Cardiac fibroblast (primary cell): ENCODE measurements around the gene UNC50.

Source experiments
- DNase-seq, 2 donors: peaks; one replicate each; pipeline versions ENCODE4 v3.0.0 to v3.0.0-alpha.2; 2010; ENCODE audit warnings: low read depth in 2 of 2
- H3K4me3 ChIP-seq, 2 donors: replicated peaks in 1 of 2; 1 replicate in 1 of 2; 2 replicates in 1 of 2; pipeline ENCODE4 v1.5.1; 2011; ENCODE audit warnings: low read depth in 2 of 2, low read length in 2 of 2, mild to moderate bottlenecking in 2 of 2, moderate library complexity in 1 of 2
- CTCF ChIP-seq: IDR thresholded peaks from one replicate; pipeline ENCODE4 v1.5.1; 2011; ENCODE audit warnings: low read depth, mild to moderate bottlenecking, low read length, inconsistent platforms

Gene UNC50

DNA sequence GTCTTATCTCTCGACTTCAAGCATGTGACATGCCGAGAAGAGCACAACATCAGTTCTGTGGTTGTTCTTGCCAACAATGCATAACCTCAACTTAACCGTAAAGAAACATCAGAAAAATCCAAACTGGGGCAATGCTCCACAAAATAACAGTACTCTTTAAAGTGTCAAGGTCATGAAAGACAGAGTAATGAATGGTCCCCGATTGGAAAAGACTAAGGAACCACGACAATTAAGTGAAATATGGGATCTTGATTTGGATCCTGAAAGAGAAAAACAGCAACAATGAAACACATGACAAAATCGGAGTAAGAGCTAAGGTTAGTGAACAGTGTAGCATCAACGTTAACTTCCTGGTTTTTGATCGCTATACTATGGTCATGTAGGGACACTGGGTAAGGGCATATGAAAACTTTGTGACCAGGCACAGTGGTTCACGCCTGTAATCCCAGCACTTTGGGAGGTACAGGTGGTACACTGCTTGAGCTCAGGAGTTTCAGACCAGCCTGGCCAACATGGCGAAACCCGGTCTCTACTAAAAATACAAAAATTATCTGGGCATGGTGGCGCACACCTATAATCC is 55.2 kb downstream of the UNC50 start:
- no peak for TF ChIP-seq CTCF
- no peak overlapping the region for H3K4me3 ChIP-seq
- no peak for DNase-seq

- H3K4me3 ChIP-seq = no peak overlapping the region
- no peak for TF ChIP-seq CTCF
- DNase-seq = peak in 1 of 2 donors; percentile 36
Measured at GRCh38 chr2:98664323-98664722, 55.9 kb downstream of the UNC50 start.

- H3K4me3 ChIP-seq = no peak overlapping the region
- DNase-seq = no peak
- TF ChIP-seq CTCF = no peak
Measured at GRCh38 chr2:98665677-98666076, 57.3 kb downstream of the UNC50 start.
